BJ (cell line): ENCODE results near the gene PRKAG2. TPM values are rescaled to one million over a fixed set of nuclear protein-coding genes. Genes with fewer than 3 reads are reported as not detected.

ENCODE experiments used
- CTCF ChIA-PET: fragments of 350-600 bp; formaldehyde crosslinking; extraction: SDS; loops from one replicate; lab custom pipeline; 2021; ENCODE audit warnings: antibody characterized with exemption, inconsistent platforms; lab: Yijun Ruan, JAX
- POLR2A ChIA-PET: fragments of 300-600 bp; sonication (Branson Sonifier 250); formaldehyde crosslinking; extraction: SDS; loops from one replicate; lab custom pipeline; 2021; ENCODE audit warnings: antibody characterized with exemption; lab: Charles Lee
- DNase-seq: peaks from one replicate; pipeline ENCODE4 v3.0.0-alpha.2; 2011; ENCODE audit warnings: low read depth
- H3K27me3 ChIP-seq: 2 replicates; pipeline ENCODE4 v1.6.0; 2011; ENCODE audit warnings: low read length; ENCODE audit not compliant: control insufficient read depth, insufficient read depth
- H3K36me3 ChIP-seq: 2 replicates; pipeline ENCODE4 v1.5.1; 2011; ENCODE audit warnings: low read length; ENCODE audit not compliant: control insufficient read depth, insufficient read depth
- H3K4me3 ChIP-seq: 2 replicates; pipeline ENCODE4 v1.5.1; 2011; ENCODE audit warnings: low read depth, mild to moderate bottlenecking, control low read depth, low read length
- CTCF ChIP-seq: IDR thresholded peaks from 2 replicates; pipeline ENCODE4 v1.5.1; 2011; ENCODE audit warnings: low read depth, mild to moderate bottlenecking, control low read depth, inconsistent platforms, low read length, moderate library complexity; ENCODE audit not compliant: insufficient read depth
- polyA plus RNA-seq: library from polyadenylated mRNA; depleted of rRNA; stranded (reverse); fragments of >200 nt; gene quantifications from 2 replicates; pipeline ENCODE4 v1.2.3, GENCODE V29; 2011

Gene PRKAG2
- polyA plus RNA-seq, 1 experiment = 11.3 TPM

- no peak for TF ChIP-seq CTCF
- no peak overlapping the region for H3K4me3 ChIP-seq
- no peaks in the 10 kb centered on the region for H3K36me3 ChIP-seq
- DNase-seq = no peak
- no peaks in the 10 kb centered on the region; the same call in 1 of the 2 replicates for H3K27me3 ChIP-seq
- ChIA-PET CTCF (no interaction called here), POLR2A (no interaction called here)
Measured at GRCh38 chr7:151863386-151864079, 13.4 kb downstream of the PRKAG2 start.

DNA sequence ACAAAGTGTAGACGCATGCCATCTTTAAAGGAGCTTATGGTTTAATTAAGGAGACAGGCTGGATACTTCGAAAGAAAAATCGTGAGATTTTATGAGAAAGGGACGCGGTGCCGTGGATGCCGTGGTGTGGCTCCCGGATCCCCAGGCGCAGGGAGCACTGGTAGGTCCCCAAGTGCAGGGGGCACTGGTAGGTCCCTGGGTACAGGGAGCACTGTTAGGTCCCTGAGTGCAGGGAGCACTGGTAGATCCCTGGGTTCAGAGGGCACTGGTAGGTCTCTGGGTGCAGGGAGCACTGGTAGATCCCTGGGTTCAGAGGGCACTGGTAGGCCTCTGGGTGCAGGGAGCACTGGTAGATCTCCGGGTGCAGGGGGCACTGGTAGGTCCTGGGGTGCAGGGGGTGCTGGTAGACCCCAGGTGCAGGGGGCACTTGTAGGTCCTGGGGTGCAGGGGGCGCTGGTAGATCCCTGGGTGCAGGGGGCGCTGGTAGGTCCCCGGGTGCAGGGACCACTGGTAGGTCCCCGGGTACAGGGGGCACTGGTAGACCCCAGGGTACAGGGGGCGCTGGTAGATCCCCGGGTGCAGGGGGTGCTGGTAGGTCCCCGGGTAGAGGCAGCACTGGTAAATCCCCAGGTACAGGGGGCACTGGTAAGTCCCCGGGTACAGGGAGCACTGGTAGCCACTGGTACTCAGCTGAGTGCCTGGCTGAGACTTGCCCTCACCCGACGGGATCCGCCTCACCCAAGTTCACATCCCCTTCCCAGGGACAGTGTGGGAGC is 14.1 kb downstream of the PRKAG2 start:
- no peak for TF ChIP-seq CTCF
- Histone ChIP-seq H3K4me3 (no peak overlapping the region), H3K27me3 (no peaks in the 10 kb centered on the region; the same call in 1 of the 2 replicates), H3K36me3 (no peaks in the 10 kb centered on the region)
- DNase-seq = no peak
- POLR2A ChIA-PET = no interaction called here
- CTCF ChIA-PET = no interaction called here

DNA sequence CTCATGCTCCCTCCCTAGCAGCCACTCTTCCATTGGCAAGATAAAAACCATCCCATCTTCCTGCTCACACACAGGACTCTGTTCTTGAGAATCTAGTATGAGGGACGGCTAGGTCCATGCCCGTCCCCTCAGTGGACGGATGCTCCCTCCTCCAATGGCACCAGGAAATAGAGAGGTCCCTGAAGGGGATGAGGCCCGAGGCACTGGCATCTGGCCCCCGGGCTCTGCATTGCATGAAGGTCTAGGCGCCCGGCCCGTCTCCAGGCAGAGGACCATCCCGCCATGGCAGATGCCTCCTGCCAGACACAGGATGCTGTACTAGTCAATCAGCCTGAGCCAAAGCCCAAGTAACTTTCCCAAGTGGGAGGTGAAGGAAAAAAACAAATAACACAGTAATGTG is 15.0 kb downstream of the PRKAG2 start:
- DNase-seq = no peak
- TF ChIP-seq CTCF = no peak
- ChIA-PET CTCF (no interaction called here), POLR2A (no interaction called here)
- Histone ChIP-seq H3K36me3 (no peaks in the 10 kb centered on the region), H3K4me3 (no peak overlapping the region), H3K27me3 (no peaks in the 10 kb centered on the region; the same call in 1 of the 2 replicates)

DNA sequence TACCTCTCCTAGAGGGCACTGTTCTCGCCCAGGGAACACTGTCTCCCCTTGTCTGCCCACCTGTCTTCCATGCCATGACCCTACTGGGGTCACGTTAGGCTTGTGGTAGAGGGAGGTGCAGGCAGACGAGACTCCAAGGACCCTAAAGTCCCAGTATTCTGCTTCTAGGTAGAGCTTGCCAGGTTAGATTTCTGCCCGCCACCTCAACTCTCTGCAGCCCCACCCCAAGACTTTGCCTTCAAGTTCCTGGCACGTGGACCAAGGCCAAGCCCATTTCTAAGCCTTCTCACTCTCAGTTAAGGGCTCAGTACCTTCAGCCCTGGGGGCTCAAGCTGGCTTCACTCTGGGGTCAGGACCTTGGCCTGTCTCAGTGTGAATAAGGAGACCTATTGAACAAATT is 16.1 kb downstream of the PRKAG2 start:
- ChIA-PET POLR2A (no interaction called here), CTCF (no interaction called here)
- no peak for DNase-seq
- Histone ChIP-seq H3K27me3 (no peaks in the 10 kb centered on the region; the same call in 1 of the 2 replicates), H3K4me3 (no peak overlapping the region), H3K36me3 (no peaks in the 10 kb centered on the region)
- no peak for TF ChIP-seq CTCF

GRCh38 chr7:151859948-151860685 is 16.8 kb downstream of the PRKAG2 start:
- TF ChIP-seq CTCF = no peak
- H3K36me3 ChIP-seq = no peaks in the 10 kb centered on the region
- H3K27me3 ChIP-seq = no peaks in the 10 kb centered on the region; the same call in 1 of the 2 replicates
- no peak overlapping the region for H3K4me3 ChIP-seq
- ChIA-PET POLR2A (no interaction called here), CTCF (no interaction called here)
- DNase-seq = no peak
